ENCODE results near the gene RNF212.

Gene RNF212

GRCh38 chr4:1099270-1099669, 14.1 kb downstream of the RNF212 start:
- in situ Hi-C loops (cut with HindIII; ENCODE audit: low sequenced_read_pairs) = no loop called here

GRCh38 chr4:1098311-1098925, 14.9 kb downstream of the RNF212 start:
- in situ Hi-C loops (cut with HindIII; ENCODE audit: low sequenced_read_pairs) = no loop called here
- DNase-seq (ENCODE audit: low read depth, low spot score) = no peak
- no peak for TF ChIP-seq CTCF (IDR thresholded peaks at IDR 0.05; ENCODE audit: low read depth, low read length)
- no peak overlapping the region for H3K4me3 ChIP-seq (ENCODE audit: low read depth, low read length)

More at GRCh38 chr4:1099270-1099669, 14.1 kb downstream of the RNF212 start:
- no peak for TF ChIP-seq CTCF (IDR thresholded peaks at IDR 0.05; ENCODE audit: low read depth, low read length)
- no peak overlapping the region for H3K4me3 ChIP-seq (ENCODE audit: low read depth, low read length)
- no peak for DNase-seq (ENCODE audit: low read depth, low spot score)

GRCh38 chr4:1097553-1097952, 15.8 kb downstream of the RNF212 start:
- in situ Hi-C loops (cut with HindIII; ENCODE audit: low sequenced_read_pairs) = no loop called here
- no peak overlapping the region for H3K4me3 ChIP-seq (ENCODE audit: low read depth, low read length)
- no peak for DNase-seq (ENCODE audit: low read depth, low spot score)
- no peak for TF ChIP-seq CTCF (IDR thresholded peaks at IDR 0.05; ENCODE audit: low read depth, low read length)

GRCh38 chr4:1096841-1097240, 16.5 kb downstream of the RNF212 start:
- no peak for DNase-seq (ENCODE audit: low read depth, low spot score)
- no peak overlapping the region for H3K4me3 ChIP-seq (ENCODE audit: low read depth, low read length)
- no peak for TF ChIP-seq CTCF (IDR thresholded peaks at IDR 0.05; ENCODE audit: low read depth, low read length)
- in situ Hi-C loops (cut with HindIII; ENCODE audit: low sequenced_read_pairs) = no loop called here

- TF ChIP-seq CTCF (IDR thresholded peaks at IDR 0.05; ENCODE audit: low read depth, low read length) = no peak
- no peak for DNase-seq (ENCODE audit: low read depth, low spot score)
- in situ Hi-C loops (cut with HindIII; ENCODE audit: low sequenced_read_pairs) = no loop called here
- no peak overlapping the region for H3K4me3 ChIP-seq (ENCODE audit: low read depth, low read length)
Observed at GRCh38 chr4:1094336-1094690, 19.1 kb downstream of the RNF212 start.

- no peak for TF ChIP-seq CTCF (IDR thresholded peaks at IDR 0.05; ENCODE audit: low read depth, low read length)
- in situ Hi-C loops (cut with HindIII; ENCODE audit: low sequenced_read_pairs) = no loop called here
Observed at GRCh38 chr4:1093391-1094335, 19.7 kb downstream of the RNF212 start.

More at GRCh38 chr4:1093391-1094335, 19.7 kb downstream of the RNF212 start:
- no peak overlapping the region for H3K4me3 ChIP-seq (ENCODE audit: low read depth, low read length)
- no peak for DNase-seq (ENCODE audit: low read depth, low spot score)
